K562 (cell line): Measurements from ENCODE around the gene MMUT. TPM values are rescaled to one million over a fixed set of nuclear protein-coding genes. Genes with fewer than 3 reads are reported as not detected.
A peak's percentile ranks its signal among the peaks of the same experiment; 100 is the strongest.

ENCODE experiments used
- ATF6 ChIP-seq: sonication (generic); formaldehyde crosslinking; IDR thresholded peaks from 2 replicates; pipeline ENCODE4 v1.4.0; 2020; ENCODE audit warnings: mild to moderate bottlenecking, missing genetic modification reagents
- ATF7 ChIP-seq: fragments of 450-650 bp; IDR thresholded peaks from 2 replicates; pipeline ENCODE4 v1.7.1; 2014; ENCODE audit warnings: mild to moderate bottlenecking, moderate library complexity
- CBFB ChIP-seq: sonication (generic); formaldehyde crosslinking; IDR thresholded peaks from 2 replicates; pipeline ENCODE4 v1.4.0; 2020; ENCODE audit warnings: mild to moderate bottlenecking, missing genetic modification reagents
- CCAR2 ChIP-seq: fragments of 200-400 bp; formaldehyde crosslinking; IDR thresholded peaks from 2 replicates; pipeline ENCODE4 v1.6.1; 2017; ENCODE audit warnings: mild to moderate bottlenecking, low read depth, low read length
- GTF2F1 ChIP-seq: IDR thresholded peaks from 2 replicates; pipeline ENCODE4 v1.6.1; 2011; ENCODE audit warnings: low read depth, low read length, improper control_type of control experiment
- NBN ChIP-seq: fragments of 450-650 bp; IDR thresholded peaks from 2 replicates; pipeline ENCODE4 v1.6.1; 2016; ENCODE audit warnings: low read depth, mild to moderate bottlenecking
- RBM22 ChIP-seq: fragments of 200-400 bp; formaldehyde crosslinking; IDR thresholded peaks from 2 replicates; pipeline ENCODE4 v1.6.1; 2018; ENCODE audit warnings: low read length, low read depth; ENCODE audit not compliant: poor library complexity, severe bottlenecking
- RUNX1 ChIP-seq: sonication (generic); IDR thresholded peaks from 2 replicates; pipeline ENCODE4 v1.6.1; 2016; ENCODE audit warnings: antibody characterized with exemption, low read depth
- SIX5 ChIP-seq, 2 experiments: IDR thresholded peaks; 2 replicates each; pipeline ENCODE4 v1.6.1; 2011; ENCODE audit warnings: low read length in 2 of 2, borderline replicate concordance in 1 of 2, low read depth in 1 of 2, mild to moderate bottlenecking in 1 of 2, moderate library complexity in 1 of 2; ENCODE audit not compliant: insufficient read depth in 1 of 2
- SNRNP70 ChIP-seq: fragments of 200-400 bp; formaldehyde crosslinking; optimal IDR thresholded peaks from 2 replicates; pipeline ENCODE3; 2017; ENCODE audit warnings: low read depth, low read length
- TOE1 ChIP-seq, 2 experiments: fragments of 450-650 bp in 1 of 2; sonication (generic) in 1 of 2; formaldehyde crosslinking in 1 of 2; IDR thresholded peaks; 2 replicates each; pipeline versions ENCODE4 v1.7.1 to v1.8.0; 2016 to 2022; ENCODE audit warnings: borderline replicate concordance in 2 of 2, mild to moderate bottlenecking in 2 of 2, antibody characterized with exemption in 1 of 2, inconsistent platforms in 1 of 2, low read depth in 1 of 2, missing genetic modification reagents in 1 of 2, moderate library complexity in 1 of 2
- U2AF2 ChIP-seq: fragments of 200-400 bp; formaldehyde crosslinking; optimal IDR thresholded peaks from 2 replicates; pipeline ENCODE3; 2017; ENCODE audit warnings: low read depth, mild to moderate bottlenecking, low read length
- ZKSCAN1 ChIP-seq: fragments of 150-350 bp; IDR thresholded peaks from 2 replicates; pipeline ENCODE4 v1.6.1; 2016; ENCODE audit warnings: low read depth, low read length
- ZNF175 ChIP-seq: fragments of 200-800 bp; sonication (Bioruptor generic); IDR thresholded peaks from 2 replicates; pipeline ENCODE4 v1.6.1; 2016; ENCODE audit warnings: low read depth, mild to moderate bottlenecking, missing genetic modification characterization, missing compliant biosample characterization
- ZNF212 ChIP-seq: fragments of 450-650 bp; formaldehyde crosslinking; IDR thresholded peaks from 2 replicates; pipeline ENCODE4 v1.4.0; 2020; ENCODE audit warnings: mild to moderate bottlenecking
- ZNF282 ChIP-seq: sonication (generic); formaldehyde crosslinking; IDR thresholded peaks from 2 replicates; pipeline ENCODE4 v1.8.1; 2023; ENCODE audit warnings: missing genetic modification reagents
- ZNF431 ChIP-seq: sonication (generic); formaldehyde crosslinking; IDR thresholded peaks from 2 replicates; pipeline ENCODE4 v1.8.0; 2022; ENCODE audit warnings: mild to moderate bottlenecking, missing genetic modification reagents
- ZNF507 ChIP-seq: conservative IDR thresholded peaks from 2 replicates; pipeline ENCODE4 v1.6.1; 2017; ENCODE audit warnings: missing genetic modification characterization, missing compliant biosample characterization
- polyA plus RNA-seq, 8 experiments: library from polyadenylated mRNA; depleted of rRNA in 4 of 8; stranded (reverse) in 5 of 8; unstranded in 3 of 8; fragments of >200 nt; fragmentation: Nextera tagmentation in 2 of 8; fragmentation: Illumina TruSeq in 1 of 8; extraction: Ambion mirVana in 2 of 8; extraction: Trizol in 1 of 8; gene quantifications; 2 replicates each; pipeline versions ENCODE4 v1.2.1 to v1.2.3, GENCODE V29; 2011 to 2014; ENCODE audit warnings: inconsistent platforms in 1 of 8, missing spikeins in 1 of 8
- total RNA-seq, 7 experiments: library from RNA; depleted of rRNA in 6 of 7; stranded (reverse); fragments of >200 nt in 6 of 7; fragmentation: Illumina TruSeq in 2 of 7; extraction: Trizol in 2 of 7; gene quantifications; 2 replicates each; pipeline versions ENCODE4 v1.2.1 to v1.2.3, GENCODE V29; 2011 to 2021; ENCODE audit warnings: low replicate concordance in 1 of 7
- TF ChIP-seq, protein P1 (sequence below): sonication (generic); formaldehyde crosslinking; IDR thresholded peaks from 2 replicates; pipeline ENCODE4 v1.8.0; 2022; ENCODE audit warnings: missing genetic modification reagents, mild to moderate bottlenecking, borderline replicate concordance

Gene MMUT
- total and polyA plus RNA-seq, 9 of the 15 experiments (the other 6 are each of a cell fraction or from before 2014, with no cell fraction given): 7.1 to 26.4 (median 16.0) TPM

GRCh38 chr6:49462927-49463611 lies at the start of gene MMUT, which contains the start of gene CENPQ (continued):
- no peak for TF ChIP-seq RBM22
- 0 out of 2 replicates have a peak, but pooled peaks have one; percentile 49 for TF ChIP-seq ATF6
- TF ChIP-seq NBN: peak; percentile 94
- TF ChIP-seq ZNF175 (CRISPR knock-in tag): 0 out of 2 replicates have a peak, but pooled peaks have one; percentile 19
- peak; percentile 25 to 47; a peak in 2 of 4 replicates for TF ChIP-seq SIX5 (IDR thresholded peaks at IDR 0.05; ENCODE audit: borderline replicate concordance in 1 of 2, insufficient read depth in 1 of 2, low read depth in 1 of 2, low read length in 2 of 2)
- 0 out of 2 replicates have a peak, but pooled peaks have one; percentile 46 for TF ChIP-seq ZNF431 (CRISPR knock-in tag)
- no peak for TF ChIP-seq ZNF282
- TF ChIP-seq RUNX1: no peak
- TF ChIP-seq CCAR2: no peak
- TF ChIP-seq ZNF507 (tag): no peak
- no peak for TF ChIP-seq GTF2F1
- TF ChIP-seq ZNF212 (CRISPR knock-in tag): no peak
- no peak for TF ChIP-seq CBFB (CRISPR knock-in tag)
- TF ChIP-seq U2AF2: no peak
- TF ChIP-seq, protein P1, sequence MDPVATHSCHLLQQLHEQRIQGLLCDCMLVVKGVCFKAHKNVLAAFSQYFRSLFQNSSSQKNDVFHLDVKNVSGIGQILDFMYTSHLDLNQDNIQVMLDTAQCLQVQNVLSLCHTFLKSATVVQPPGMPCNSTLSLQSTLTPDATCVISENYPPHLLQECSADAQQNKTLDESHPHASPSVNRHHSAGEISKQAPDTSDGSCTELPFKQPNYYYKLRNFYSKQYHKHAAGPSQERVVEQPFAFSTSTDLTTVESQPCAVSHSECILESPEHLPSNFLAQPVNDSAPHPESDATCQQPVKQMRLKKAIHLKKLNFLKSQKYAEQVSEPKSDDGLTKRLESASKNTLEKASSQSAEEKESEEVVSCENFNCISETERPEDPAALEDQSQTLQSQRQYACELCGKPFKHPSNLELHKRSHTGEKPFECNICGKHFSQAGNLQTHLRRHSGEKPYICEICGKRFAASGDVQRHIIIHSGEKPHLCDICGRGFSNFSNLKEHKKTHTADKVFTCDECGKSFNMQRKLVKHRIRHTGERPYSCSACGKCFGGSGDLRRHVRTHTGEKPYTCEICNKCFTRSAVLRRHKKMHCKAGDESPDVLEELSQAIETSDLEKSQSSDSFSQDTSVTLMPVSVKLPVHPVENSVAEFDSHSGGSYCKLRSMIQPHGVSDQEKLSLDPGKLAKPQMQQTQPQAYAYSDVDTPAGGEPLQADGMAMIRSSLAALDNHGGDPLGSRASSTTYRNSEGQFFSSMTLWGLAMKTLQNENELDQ (CRISPR knock-in tag): 0 out of 2 replicates have a peak, but pooled peaks have one; percentile 49
- no peak for TF ChIP-seq SNRNP70
- TF ChIP-seq ATF7: peak; percentile 88
- peak; percentile 61 for TF ChIP-seq ZKSCAN1
- TF ChIP-seq TOE1 (IDR thresholded peaks at IDR 0.05; ENCODE audit: borderline replicate concordance): 0 out of 2 replicates have a peak, but pooled peaks have one; percentile 13
- peak; percentile 91; the same call in 1 of the 2 replicates for TF ChIP-seq TOE1 (CRISPR knock-in tag; IDR thresholded peaks at IDR 0.05; ENCODE audit: borderline replicate concordance, low read depth)
